IPS-NIHi7 (cell line): ENCODE results near the gene HSP90AB1.

Experiments
- DNase-seq: peaks from one replicate; pipeline ENCODE4 v3.0.0; 2012; ENCODE audit warnings: mixed read lengths; ENCODE audit errors: extremely low spot score

Gene HSP90AB1

GRCh38 chr6:44235891-44236516 is 10.9 kb upstream of the HSP90AB1 start:
- no peak for DNase-seq

DNA sequence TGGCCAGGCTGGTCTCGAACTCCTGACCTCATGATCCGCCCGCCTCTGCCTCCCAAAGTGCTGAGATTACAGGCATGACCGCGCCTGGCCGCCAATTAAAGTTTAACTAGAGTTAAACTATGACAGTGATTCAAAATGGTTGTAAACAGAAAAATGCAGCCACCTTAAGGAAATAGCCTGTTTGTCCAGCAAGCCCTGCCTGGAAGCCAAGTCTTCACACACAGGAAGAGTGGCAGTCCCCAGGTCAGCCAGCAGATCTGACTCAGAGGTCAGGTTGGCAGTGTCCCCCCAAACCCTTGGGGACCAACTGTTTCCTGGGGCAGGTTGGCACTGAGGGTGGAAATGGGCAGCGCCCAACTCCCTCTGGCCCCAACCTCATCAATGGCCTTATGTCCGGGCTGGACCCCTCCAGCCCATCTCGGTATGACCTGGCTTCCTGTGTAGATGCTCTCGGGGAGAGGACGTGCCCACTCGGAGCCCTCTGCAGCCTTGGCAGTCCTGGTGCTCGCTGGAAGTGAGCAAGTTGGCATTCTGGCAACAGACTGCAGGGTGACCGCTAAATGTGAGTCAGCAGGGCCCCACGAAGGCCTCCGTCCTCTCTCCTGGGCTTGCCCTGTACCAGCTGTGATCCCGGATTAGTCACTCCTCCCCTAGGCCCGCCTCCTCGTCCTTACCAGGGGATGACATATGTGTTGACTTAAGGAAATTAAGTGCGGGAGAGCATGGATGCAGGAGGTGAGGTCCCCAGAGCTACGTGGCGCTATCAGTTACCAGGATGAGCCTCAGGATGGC is 9.7 kb upstream of the HSP90AB1 start:
- peak; percentile 74 for DNase-seq

GRCh38 chr6:44237813-44238433 is 9.0 kb upstream of the HSP90AB1 start:
- DNase-seq = peak; percentile 80

DNA sequence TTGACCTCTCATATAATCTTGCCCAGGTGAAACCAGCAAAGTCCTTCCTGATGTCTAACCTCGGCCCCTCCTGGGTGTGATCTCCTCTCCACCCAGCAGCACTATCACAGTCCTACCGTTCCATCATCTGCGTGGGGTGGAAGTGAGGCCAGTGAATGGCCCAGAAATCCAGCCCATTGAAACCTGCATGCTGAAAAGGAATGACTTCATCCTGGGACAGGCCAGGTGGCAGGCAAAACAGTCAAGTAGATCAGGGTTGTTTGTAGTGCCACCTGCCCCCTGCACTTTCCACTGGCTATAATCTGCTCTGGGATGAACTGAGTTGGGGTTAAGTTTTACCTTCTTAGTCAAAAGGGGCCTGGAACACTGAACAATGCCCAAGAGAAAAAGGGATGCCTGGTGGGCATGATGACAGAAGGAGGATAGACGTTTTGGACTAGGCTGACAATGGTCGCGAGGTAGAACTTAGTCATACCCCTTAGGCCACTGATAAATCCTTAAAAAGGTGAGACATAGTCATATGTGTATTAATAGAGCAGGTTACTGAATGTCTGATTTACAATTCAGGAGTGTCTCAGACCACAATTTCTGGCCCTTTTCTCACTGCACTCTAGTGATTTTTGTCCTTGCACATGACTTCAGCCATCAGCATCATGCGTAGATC is 8.1 kb upstream of the HSP90AB1 start:
- DNase-seq = no peak

DNA sequence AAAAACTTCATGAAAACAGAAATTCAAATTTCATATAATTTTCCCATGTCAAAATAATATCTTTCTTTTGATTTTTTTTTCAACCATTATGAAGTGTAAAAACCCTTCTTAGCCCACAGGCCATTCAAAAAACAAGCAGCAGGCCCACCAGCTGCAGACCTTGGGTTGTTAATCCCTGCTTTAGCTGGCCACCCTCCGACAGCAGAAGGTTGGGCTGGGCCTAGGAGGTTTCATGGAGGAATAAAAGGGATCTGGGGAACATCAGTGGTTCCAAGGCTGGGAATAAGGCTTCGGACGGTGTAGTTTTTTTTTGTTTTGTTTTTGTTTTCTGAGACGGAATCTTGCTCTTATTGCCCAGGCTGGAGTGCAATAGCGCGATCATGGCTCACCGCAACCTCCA is 3.6 kb upstream of the HSP90AB1 start:
- DNase-seq = no peak

- no peak for DNase-seq
Observed at GRCh38 chr6:44245391-44245911, 1.4 kb upstream of the HSP90AB1 start.

DNA sequence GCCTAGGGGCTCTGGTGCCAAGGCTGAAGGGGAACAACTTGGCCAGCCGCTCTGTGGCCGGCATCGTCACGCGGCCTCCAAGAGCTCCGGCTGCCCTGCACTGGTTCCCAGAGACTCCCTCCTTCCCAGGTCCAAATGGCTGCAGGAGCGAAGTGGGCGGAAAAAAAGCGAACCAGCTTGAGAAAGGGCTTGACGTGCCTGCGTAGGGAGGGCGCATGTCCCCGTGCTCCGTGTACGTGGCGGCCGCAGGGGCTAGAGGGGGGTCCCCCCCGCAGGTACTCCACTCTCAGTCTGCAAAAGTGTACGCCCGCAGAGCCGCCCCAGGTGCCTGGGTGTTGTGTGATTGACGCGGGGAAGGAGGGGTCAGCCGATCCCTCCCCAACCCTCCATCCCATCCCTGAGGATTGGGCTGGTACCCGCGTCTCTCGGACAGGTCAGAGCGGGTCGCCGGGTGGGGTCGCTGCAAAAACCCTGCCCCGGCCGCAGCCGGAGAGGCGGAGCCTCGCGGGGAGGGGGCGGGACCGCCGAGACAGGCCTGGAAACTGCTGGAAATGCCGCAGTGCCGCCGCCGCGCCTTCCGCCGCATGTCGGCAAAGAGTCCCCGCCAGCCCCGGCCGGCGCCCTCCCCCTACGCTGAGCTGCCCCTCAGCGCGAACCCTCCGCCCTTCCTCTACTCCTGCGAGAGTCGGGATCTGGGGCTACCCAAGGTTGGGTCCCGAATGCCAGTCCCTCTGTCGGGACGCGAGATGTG is 814 bp upstream of the HSP90AB1 start:
- peak; percentile 90 for DNase-seq

DNA sequence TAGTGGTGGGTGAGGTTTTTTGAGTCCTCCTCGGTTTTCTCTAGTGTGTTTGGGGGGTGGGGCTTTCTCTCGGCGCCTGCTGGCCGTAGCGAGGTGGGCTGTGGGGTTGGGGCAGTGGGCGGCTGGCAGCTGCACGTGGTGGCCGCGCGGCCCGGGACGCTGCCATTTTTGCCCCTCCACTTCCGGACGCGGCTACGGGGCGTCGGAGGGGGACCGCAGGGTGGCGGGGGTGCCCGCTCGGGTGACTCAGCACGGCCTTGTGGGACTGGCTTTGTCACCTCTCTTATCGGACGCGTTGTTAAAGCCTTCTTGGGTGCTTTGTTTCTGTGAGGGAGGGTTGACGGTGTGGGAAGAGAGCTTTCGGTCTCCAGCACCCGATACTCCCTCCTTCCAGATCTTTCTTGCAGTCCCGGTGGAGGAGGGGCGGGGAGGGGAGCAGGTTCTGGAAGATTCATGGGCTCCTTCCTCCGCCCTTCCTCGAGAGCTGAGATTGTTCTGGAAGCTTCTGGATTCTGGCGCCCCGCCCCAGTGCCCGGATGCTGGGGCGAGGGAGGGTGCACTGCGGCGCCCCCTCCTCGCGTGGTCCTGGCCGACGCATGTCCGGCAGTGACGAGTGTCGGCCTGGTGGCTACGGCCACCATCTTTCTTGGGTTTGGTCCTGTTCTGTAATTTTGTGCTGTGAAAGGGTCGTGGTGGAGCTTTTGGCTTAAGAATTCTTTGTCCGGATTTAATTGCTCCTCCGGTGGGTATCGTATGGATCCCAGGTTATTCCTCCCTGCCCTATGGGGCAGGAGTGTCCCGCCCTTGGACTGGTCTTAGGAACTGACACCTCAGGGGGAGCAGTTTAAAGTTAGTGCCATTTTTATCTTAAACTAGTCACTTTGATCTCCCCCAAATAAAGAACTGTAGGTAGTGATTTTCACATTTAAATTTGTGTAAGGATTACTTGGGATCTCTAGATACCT is 719 bp downstream of the HSP90AB1 start:
- DNase-seq = no peak

GRCh38 chr6:44248579-44248978 is 1.7 kb downstream of the HSP90AB1 start:
- no peak for DNase-seq

DNA sequence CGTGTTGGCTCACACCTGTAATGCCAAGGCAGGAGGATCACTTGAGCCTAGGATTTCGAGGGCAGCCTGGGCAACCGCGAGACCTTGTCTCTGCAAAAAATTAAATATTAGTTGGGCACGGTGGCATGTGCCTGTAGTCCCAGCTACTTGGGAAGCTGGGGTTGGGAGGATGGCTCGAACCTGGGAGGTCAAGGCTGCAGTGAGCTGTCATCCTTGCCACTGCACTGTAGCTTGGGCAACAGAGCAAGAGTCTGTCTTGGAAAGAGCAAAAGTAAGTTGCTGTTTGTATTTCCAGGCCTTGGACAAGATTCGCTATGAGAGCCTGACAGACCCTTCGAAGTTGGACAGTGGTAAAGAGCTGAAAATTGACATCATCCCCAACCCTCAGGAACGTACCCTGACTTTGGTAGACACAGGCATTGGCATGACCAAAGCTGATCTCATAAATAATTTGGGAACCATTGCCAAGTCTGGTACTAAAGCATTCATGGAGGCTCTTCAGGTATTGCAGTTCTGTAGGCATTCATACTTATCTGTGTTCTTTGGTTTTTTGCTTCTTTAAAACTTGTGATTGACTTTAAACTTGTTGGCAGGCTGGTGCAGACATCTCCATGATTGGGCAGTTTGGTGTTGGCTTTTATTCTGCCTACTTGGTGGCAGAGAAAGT is 2.3 kb downstream of the HSP90AB1 start:
- no peak for DNase-seq

- no peak for DNase-seq
Observed at GRCh38 chr6:44250067-44250717, 3.3 kb downstream of the HSP90AB1 start.

DNA sequence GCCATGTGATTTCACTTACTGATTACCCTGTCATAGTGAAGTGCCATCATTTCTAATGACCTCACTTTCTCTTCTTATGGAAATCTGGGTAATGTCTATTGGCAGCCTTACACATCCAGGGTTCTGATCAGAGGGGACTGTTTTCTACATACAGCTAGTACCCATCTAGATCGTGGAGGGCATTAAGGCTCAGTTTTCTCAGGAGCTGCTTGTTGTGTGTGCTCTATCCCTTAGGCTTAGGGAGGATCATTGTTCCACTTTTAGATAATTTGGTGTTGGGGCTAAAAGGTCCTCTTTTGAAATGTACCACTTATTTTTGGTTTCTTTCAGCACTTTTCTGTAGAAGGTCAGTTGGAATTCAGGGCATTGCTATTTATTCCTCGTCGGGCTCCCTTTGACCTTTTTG is 3.8 kb downstream of the HSP90AB1 start:
- DNase-seq = no peak

- DNase-seq = no peak
Observed at GRCh38 chr6:44251576-44252524, 4.9 kb downstream of the HSP90AB1 start.

- no peak for DNase-seq
Observed at GRCh38 chr6:44253307-44254101, 6.6 kb downstream of the HSP90AB1 start.

DNA sequence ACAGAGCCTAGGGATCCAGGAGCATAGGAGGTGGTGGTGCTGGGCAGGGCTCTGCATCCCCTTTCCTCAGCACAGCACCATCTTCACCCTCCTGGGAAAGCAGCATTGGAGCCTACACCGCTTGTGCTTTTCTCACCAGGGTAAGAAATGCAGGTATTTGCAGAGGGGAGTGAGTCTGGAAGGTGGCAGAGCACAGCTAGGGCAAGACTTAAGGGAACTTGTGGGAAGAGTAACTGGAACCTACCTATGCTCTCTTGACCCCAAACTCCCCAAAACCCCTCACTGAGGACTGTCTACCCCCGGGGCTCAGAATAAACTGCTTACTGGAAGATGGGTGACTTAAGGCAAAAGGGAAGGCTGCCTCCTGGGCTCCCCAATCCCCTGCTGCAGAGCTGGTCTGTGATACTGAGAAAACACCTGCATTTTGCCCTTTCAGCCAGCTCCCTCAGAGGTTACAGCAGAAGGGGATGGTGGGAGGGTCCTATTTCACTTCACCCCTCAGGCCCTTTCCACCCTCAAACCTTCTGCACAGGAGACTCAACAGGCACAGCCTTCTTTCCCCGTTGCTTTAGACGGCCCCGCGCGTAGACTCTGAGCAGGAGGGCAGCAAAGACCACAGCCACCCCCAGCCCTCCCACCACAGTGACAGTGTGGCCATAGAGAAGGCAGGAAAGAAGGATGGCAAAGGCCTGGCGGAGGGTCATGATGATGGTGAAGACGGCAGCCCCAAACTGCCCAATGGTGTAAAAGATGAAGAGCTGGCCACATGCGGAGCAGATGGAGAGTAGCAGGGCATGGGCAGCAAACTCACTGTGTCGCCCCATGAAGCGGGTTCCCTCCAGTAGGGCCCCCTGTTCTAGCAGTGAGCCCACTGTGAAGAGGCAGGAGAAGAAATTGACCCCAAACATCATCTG is 7.5 kb downstream of the HSP90AB1 start:
- no peak for DNase-seq
